ENCODE measurements around the gene GIMAP7. TPM values are rescaled to one million over a fixed set of nuclear protein-coding genes. Genes with fewer than 3 reads are reported as not detected.

GIMAP7 gene
- 22.6 and 24.1 TPM in 2 replicates for total RNA-seq

DNA sequence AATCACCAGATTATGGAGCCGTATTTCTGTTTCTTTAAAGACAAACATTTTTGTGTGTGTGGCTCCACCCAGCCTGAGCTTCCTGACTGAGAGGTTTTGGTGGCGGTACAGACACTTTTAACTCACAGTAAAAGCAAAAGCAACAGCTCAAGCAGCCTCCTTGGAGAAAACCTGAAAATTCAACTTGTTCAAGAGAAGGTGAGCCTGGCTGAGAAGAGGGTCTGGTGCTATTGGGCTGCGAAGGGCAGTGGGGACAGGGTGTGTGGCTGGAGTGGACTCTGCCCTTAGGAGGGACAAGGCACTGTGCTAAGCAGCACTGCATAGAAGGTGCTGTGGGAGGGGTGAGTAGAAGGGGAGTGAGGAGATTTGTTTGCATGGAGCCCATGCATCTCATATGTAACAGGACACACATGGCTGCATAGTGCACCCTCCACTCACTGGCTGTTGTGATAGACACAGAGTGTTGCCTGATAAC, at the start of gene GIMAP7:
Gene GIMAP7, plus strand, starts transcription at position 125 of the 475 bp plus-strand sequence. CDS start 5,103 bp downstream, outside the sequence.
- no peaks in the 10 kb centered on the region for H3K27me3 Mint-ChIP-seq (ENCODE audit: low read depth)
- H3K9me3 Mint-ChIP-seq = peaks cover 18% of the 10 kb centered on the region
- peaks cover 26% of the 10 kb centered on the region for H3K36me3 Mint-ChIP-seq (ENCODE audit: low read depth)
- peak; percentile 63 for DNase-seq (ENCODE audit: low spot score)
- intact Hi-C loops (cut with micrococcal nuclease) = loop anchor here (1.0 to 5.0 kb wide), 7 partner anchors 34 to 240 kb away; partner anchors contain the start of genes ACTR3C, GIMAP6 and LRRC61
- peaks cover 45% of the 10 kb centered on the region for H3K4me1 Mint-ChIP-seq (ENCODE audit: low read depth)
- peak within 1 kb of the TSS; percentile 89 for H3K4me3 Mint-ChIP-seq (ENCODE audit: low read depth)
- peak within 1 kb of the TSS; percentile 89 for H3K27ac Mint-ChIP-seq

DNA sequence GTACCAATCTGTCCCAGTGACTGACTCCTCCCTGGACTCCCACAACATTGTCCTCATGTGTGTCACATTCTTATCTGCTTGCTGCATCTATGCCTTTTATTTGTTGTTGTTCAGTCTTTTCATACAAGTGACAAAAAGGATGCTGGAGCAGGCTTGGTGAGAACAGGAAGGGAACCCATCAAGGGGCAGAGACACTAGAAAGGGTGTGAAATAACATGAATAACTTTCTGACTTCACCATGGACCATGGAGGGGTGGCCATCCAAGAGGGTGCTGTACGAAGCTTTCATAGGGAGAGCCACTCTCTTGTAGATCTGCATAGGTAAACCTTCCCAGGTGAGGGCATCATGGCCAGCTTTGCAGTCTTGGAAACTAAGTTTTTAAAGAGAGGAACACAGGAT, 49.7 kb upstream of the GIMAP7 start:
- no peak overlapping the region for H3K27ac Mint-ChIP-seq
- no peaks in the 10 kb centered on the region for H3K27me3 Mint-ChIP-seq (ENCODE audit: low read depth)
- peaks cover 35% of the 10 kb centered on the region for H3K9me3 Mint-ChIP-seq
- H3K4me1 Mint-ChIP-seq (ENCODE audit: low read depth) = peaks cover 34% of the 10 kb centered on the region
- H3K4me3 Mint-ChIP-seq (ENCODE audit: low read depth) = no peak overlapping the region
- no peak for DNase-seq (ENCODE audit: low spot score)
- intact Hi-C loops (cut with micrococcal nuclease) = no loop called here
- H3K36me3 Mint-ChIP-seq (ENCODE audit: low read depth) = peaks cover 85% of the 10 kb centered on the region

DNA sequence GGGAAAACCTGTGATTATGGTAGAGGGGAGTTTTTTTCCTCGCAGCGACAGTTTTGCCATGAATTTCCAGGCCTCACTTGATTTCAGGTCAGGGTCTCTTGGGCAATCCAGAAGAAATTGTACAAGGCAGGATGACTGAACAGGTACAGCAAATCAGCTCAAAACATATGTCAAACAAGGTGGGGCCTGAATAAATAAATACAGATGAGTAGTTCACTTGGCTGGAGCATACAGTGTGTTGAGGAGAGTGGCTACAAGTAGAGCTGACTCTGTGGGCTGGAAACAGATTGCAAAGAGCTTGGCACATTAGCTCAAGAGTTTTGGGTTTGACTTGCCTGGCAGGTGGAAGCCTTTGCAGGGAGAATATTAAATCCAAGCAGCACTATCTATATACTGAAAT, 49.3 kb upstream of the GIMAP7 start:
- peaks cover 32% of the 10 kb centered on the region for H3K9me3 Mint-ChIP-seq
- peaks cover 82% of the 10 kb centered on the region for H3K36me3 Mint-ChIP-seq (ENCODE audit: low read depth)
- no peaks in the 10 kb centered on the region for H3K27me3 Mint-ChIP-seq (ENCODE audit: low read depth)
- H3K27ac Mint-ChIP-seq = no peak overlapping the region
- intact Hi-C loops (cut with micrococcal nuclease) = no loop called here
- H3K4me1 Mint-ChIP-seq (ENCODE audit: low read depth) = peaks cover 34% of the 10 kb centered on the region
- no peak for DNase-seq (ENCODE audit: low spot score)
- no peak overlapping the region for H3K4me3 Mint-ChIP-seq (ENCODE audit: low read depth)

DNA sequence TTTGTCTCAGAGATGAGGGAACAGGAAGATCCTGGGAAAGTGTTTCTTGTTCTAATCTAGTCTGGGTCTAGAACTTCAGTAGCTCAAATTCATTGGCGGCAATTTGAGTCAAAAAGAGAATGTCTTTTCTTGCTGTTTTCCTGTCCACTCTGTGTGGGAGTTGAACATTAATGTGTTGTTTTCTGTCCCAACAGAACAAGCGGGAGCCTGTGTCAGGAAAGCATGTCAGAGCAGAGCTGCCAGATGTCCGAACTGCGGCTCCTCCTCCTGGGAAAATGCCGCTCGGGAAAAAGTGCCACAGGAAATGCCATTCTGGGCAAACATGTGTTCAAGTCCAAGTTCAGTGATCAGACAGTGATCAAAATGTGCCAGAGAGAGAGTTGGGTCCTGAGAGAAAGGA, 48.2 kb upstream of the GIMAP7 start:
- Mint-ChIP-seq H3K36me3 (ENCODE audit: low read depth) (peaks cover 72% of the 10 kb centered on the region), H3K9me3 (peaks cover 21% of the 10 kb centered on the region), H3K27ac (no peak overlapping the region), H3K4me1 (ENCODE audit: low read depth) (peaks cover 34% of the 10 kb centered on the region), H3K4me3 (ENCODE audit: low read depth) (no peak overlapping the region), H3K27me3 (ENCODE audit: low read depth) (no peaks in the 10 kb centered on the region)
- no peak for DNase-seq (ENCODE audit: low spot score)
- intact Hi-C loops (cut with micrococcal nuclease) = no loop called here

DNA sequence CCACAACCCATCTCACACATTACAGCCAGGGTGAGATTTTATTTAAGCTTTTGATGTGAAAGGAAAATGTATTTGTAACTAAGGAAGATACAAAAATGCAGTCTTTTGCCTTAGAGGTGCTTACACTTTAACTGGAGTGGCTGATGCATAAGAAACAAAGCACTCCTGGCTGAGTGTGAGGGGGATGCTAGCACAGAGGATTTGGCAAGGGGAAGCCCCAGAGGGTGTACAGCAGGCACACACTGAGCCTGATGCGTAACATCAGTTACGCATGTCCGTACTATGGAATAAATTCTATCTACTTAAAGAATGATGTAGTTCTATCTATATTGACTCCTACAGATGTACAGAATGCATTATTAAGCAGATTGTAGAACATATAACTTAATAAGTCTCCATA, 46.4 kb upstream of the GIMAP7 start:
- DNase-seq (ENCODE audit: low spot score) = no peak
- H3K36me3 Mint-ChIP-seq (ENCODE audit: low read depth) = peaks cover 65% of the 10 kb centered on the region
- H3K9me3 Mint-ChIP-seq = peaks cover 3% of the 10 kb centered on the region
- H3K27ac Mint-ChIP-seq = no peak overlapping the region
- no peak overlapping the region for H3K4me3 Mint-ChIP-seq (ENCODE audit: low read depth)
- no peaks in the 10 kb centered on the region for H3K27me3 Mint-ChIP-seq (ENCODE audit: low read depth)
- intact Hi-C loops (cut with micrococcal nuclease) = no loop called here
- H3K4me1 Mint-ChIP-seq (ENCODE audit: low read depth) = peaks cover 37% of the 10 kb centered on the region

DNA sequence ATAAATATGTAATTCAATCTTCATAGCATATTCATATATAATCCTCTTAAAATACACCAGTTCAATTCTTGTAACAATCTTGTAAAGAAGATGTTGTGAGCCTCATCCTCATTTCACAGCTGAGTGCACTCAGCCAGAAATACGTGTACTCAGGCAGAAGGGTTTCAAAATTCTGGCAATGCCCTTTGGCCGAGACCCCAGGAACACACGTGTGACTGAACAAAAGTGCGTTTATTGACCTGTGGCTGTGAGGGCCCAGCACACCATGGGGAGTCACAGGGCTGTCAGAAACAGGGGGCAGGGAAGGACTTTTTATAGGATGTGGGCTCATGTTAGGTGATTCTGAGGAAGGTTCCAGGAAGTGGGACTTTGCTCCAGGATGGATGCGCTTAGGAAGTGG, 42.8 kb upstream of the GIMAP7 start:
- no peak for DNase-seq (ENCODE audit: low spot score)
- H3K36me3 Mint-ChIP-seq (ENCODE audit: low read depth) = peaks cover 71% of the 10 kb centered on the region
- intact Hi-C loops (cut with micrococcal nuclease) = no loop called here
- H3K9me3 Mint-ChIP-seq = peaks cover 11% of the 10 kb centered on the region
- no peak overlapping the region for H3K4me3 Mint-ChIP-seq (ENCODE audit: low read depth)
- H3K27me3 Mint-ChIP-seq (ENCODE audit: low read depth) = no peaks in the 10 kb centered on the region
- peaks cover 37% of the 10 kb centered on the region for H3K4me1 Mint-ChIP-seq (ENCODE audit: low read depth)
- H3K27ac Mint-ChIP-seq = no peak overlapping the region

DNA sequence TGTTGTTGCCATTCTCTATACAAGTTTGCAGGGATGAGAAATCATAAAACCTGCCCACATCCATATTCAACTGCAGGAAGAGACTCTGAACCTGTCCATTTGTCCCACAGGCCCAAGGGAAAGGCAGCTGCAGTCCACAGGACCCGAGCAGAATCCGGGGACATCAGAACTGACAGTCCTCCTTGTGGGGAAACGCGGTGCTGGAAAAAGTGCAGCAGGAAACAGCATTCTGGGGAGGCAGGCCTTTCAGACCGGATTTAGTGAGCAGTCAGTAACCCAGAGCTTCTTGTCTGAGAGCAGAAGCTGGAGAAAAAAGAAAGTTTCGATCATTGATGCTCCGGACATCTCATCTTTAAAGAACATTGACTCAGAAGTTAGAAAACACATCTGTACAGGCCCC, 40.8 kb upstream of the GIMAP7 start:
- H3K27me3 Mint-ChIP-seq (ENCODE audit: low read depth) = no peaks in the 10 kb centered on the region
- peaks cover 38% of the 10 kb centered on the region for H3K4me1 Mint-ChIP-seq (ENCODE audit: low read depth)
- no peak overlapping the region for H3K4me3 Mint-ChIP-seq (ENCODE audit: low read depth)
- DNase-seq (ENCODE audit: low spot score) = no peak
- H3K36me3 Mint-ChIP-seq (ENCODE audit: low read depth) = peaks cover 72% of the 10 kb centered on the region
- peaks cover 11% of the 10 kb centered on the region for H3K9me3 Mint-ChIP-seq
- intact Hi-C loops (cut with micrococcal nuclease) = no loop called here
- no peak overlapping the region for H3K27ac Mint-ChIP-seq

DNA sequence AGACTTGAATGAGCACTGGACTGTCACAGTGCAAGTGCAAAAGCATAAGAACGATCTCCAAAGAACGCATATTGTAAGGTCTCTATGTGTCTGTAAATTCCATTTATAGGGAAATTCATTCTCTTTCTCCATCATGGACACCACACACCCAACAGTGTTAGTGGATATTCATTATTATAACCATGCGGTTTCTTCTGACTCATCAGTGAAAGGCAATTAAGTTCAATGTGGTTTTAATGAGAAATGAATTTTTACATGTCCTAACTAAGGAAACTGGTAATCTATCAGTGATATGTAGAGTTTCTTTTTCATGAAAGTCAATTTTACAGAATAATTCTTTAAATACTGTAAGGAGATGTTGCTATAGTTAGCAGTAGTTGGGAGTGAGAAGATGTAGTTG, 38.4 kb upstream of the GIMAP7 start:
- peak overlapping the region; percentile 82 for H3K27ac Mint-ChIP-seq
- no peak overlapping the region for H3K4me3 Mint-ChIP-seq (ENCODE audit: low read depth)
- peaks cover 54% of the 10 kb centered on the region for H3K4me1 Mint-ChIP-seq (ENCODE audit: low read depth)
- peaks cover 66% of the 10 kb centered on the region for H3K36me3 Mint-ChIP-seq (ENCODE audit: low read depth)
- no peak for DNase-seq (ENCODE audit: low spot score)
- H3K27me3 Mint-ChIP-seq (ENCODE audit: low read depth) = no peaks in the 10 kb centered on the region
- intact Hi-C loops (cut with micrococcal nuclease) = no loop called here
- peaks cover 11% of the 10 kb centered on the region for H3K9me3 Mint-ChIP-seq

DNA sequence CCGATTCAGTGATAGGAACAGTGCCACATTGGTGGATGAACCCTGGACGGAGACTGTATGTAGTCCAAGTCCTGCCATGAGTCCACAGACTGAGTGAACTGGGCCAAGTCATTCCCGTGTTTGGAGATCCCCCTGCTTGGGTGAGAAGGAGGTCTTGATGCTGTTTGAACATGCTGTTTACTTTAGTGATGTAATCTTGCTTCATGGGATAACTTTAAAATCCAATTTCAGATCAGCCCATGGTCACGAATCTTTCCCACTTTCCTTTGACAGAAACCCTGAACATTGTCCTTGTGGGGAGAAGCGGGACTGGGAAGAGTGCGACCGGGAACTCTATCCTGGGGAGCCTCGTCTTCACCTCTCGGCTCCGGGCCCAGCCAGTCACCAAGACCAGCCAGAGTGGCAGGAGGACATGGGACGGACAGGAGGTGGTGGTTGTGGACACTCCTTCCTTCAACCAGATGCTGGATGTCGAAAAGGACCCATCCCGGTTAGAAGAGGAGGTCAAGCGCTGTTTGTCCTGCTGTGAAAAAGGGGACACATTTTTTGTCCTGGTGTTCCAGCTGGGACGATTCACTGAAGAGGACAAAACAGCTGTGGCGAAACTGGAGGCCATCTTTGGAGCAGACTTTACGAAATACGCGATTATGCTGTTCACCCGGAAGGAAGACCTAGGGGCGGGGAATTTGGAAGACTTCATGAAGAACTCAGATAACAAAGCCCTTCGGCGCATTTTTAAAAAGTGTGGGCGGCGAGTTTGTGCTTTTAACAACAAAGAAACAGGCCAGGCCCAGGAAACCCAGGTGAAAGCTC, 37.6 kb upstream of the GIMAP7 start:
- H3K4me3 Mint-ChIP-seq (ENCODE audit: low read depth) = no peak overlapping the region
- H3K27ac Mint-ChIP-seq = peak overlapping the region; percentile 82
- intact Hi-C loops (cut with micrococcal nuclease) = no loop called here
- H3K27me3 Mint-ChIP-seq (ENCODE audit: low read depth) = no peaks in the 10 kb centered on the region
- H3K36me3 Mint-ChIP-seq (ENCODE audit: low read depth) = peaks cover 68% of the 10 kb centered on the region
- peaks cover 59% of the 10 kb centered on the region for H3K4me1 Mint-ChIP-seq (ENCODE audit: low read depth)
- no peak for DNase-seq (ENCODE audit: low spot score)
- H3K9me3 Mint-ChIP-seq = peaks cover 11% of the 10 kb centered on the region

DNA sequence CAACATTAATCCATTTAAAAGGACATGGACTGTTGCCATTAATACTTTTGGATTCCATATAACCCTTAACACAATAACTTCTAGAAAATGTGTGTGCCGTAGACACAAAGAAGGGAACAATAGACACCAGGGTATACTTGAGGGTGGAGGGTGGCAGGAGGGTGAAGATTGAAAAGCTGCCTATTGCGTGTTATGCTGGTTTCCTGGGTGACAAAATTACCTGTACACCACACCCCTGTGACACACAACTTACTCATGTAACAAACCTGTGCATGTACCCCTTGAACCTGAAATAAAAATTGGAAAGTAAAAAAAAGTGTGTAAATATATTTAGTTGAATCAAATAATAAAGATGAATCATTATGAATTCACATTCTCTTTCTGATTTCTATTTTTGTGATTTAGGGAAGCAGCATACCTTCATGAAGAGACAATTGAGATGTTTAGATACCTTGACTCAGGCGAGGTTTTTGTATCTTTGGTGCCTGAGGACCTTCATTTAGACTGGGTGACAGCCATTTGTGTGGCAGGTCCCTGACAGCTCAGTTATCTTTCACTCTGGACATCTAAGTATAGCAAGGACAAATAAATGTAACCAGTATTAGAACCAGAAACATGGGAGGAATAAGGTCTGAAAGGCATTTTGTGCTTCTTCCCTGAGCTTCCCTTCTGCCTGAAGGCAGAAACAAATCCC, 35.5 kb upstream of the GIMAP7 start:
- H3K4me1 Mint-ChIP-seq (ENCODE audit: low read depth) = peaks cover 76% of the 10 kb centered on the region
- H3K27ac Mint-ChIP-seq = peak overlapping the region; percentile 64
- peaks cover 56% of the 10 kb centered on the region for H3K36me3 Mint-ChIP-seq (ENCODE audit: low read depth)
- peaks cover 11% of the 10 kb centered on the region for H3K9me3 Mint-ChIP-seq
- no peak overlapping the region for H3K4me3 Mint-ChIP-seq (ENCODE audit: low read depth)
- intact Hi-C loops (cut with micrococcal nuclease) = no loop called here
- DNase-seq (ENCODE audit: low spot score) = no peak
- H3K27me3 Mint-ChIP-seq (ENCODE audit: low read depth) = no peaks in the 10 kb centered on the region

DNA sequence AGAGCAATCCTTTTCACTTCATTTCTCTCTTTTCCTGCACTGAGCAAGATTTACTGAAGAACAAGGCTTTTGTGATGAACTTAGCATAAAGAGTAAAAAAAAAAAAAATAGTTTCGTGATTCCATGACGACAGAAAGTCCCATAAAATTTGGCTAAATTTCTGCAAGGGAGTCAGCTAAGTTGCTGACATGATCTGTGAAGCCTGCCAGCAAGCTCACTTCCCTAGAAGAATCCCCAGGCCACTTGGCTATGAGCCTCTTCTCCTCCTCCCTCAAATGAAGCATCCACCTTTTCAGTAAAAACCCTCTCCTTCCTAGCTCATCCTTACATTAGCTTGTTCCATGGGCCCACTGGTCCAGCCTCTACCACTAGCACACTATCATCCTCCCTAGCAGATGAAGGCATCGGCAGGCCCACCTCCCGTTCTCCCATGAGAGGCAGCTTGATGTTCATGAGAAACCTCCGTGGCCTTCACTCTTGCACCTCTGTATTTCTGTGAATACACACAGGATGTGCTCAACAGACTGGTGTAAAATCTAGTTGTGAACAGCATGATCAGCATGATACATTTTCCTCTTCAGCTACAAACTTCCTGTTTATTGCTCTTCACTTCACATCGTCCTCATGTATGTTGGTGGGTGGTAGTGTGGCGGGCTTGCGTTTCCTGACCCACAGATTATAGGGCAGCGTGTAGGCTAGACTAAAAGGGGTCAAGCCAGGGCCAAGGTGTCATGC, 33.3 kb upstream of the GIMAP7 start:
- peak overlapping the region; percentile 71 for H3K4me3 Mint-ChIP-seq (ENCODE audit: low read depth)
- peaks cover 37% of the 10 kb centered on the region for H3K36me3 Mint-ChIP-seq (ENCODE audit: low read depth)
- H3K4me1 Mint-ChIP-seq (ENCODE audit: low read depth) = peaks cover 79% of the 10 kb centered on the region
- H3K9me3 Mint-ChIP-seq = peaks cover 3% of the 10 kb centered on the region
- peak; percentile 40 for DNase-seq (ENCODE audit: low spot score)
- peak overlapping the region; percentile 99 for H3K27ac Mint-ChIP-seq
- no peaks in the 10 kb centered on the region for H3K27me3 Mint-ChIP-seq (ENCODE audit: low read depth)
- intact Hi-C loops (cut with micrococcal nuclease) = loop anchor here (1.0 to 2.0 kb wide), 2 partner anchors 33 kb away; partner anchors contain the start of gene GIMAP7

DNA sequence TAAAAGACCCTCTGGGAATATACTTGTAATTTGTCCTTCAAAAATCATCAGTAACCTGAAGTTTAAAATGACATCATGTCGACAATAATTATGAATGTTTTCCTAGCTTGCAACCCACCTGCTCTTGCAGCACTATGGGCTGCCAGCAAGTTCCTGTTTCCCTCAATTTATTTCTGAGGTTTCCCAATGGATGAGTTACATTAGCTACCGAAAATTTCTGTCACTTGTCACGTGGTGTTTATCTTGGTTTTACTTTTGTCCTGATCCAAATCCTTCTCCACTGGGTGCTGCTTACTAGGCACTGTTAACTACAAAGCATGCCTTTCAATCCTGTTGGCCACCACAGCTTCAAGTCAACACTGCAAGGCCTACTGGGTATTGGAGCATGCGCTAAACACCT, 32.8 kb upstream of the GIMAP7 start:
- H3K27me3 Mint-ChIP-seq (ENCODE audit: low read depth) = no peaks in the 10 kb centered on the region
- H3K4me3 Mint-ChIP-seq (ENCODE audit: low read depth) = peak overlapping the region; percentile 9
- H3K9me3 Mint-ChIP-seq = peaks cover 3% of the 10 kb centered on the region
- DNase-seq (ENCODE audit: low spot score) = no peak
- peaks cover 77% of the 10 kb centered on the region for H3K4me1 Mint-ChIP-seq (ENCODE audit: low read depth)
- peaks cover 35% of the 10 kb centered on the region for H3K36me3 Mint-ChIP-seq (ENCODE audit: low read depth)
- peak overlapping the region; percentile 99 for H3K27ac Mint-ChIP-seq
- intact Hi-C loops (cut with micrococcal nuclease) = loop anchor here (1.0 to 2.0 kb wide), 2 partner anchors 33 to 34 kb away; partner anchors contain the start of gene GIMAP7
